Measurements from ENCODE around the gene HS3ST4.

GRCh38 chr16:25888868-25889267, 197.1 kb downstream of the HS3ST4 start:
- no peak for TF ChIP-seq CTCF (IDR thresholded peaks at IDR 0.05; ENCODE audit: low read depth, low read length)
- TF ChIP-seq EZH2phosphoT487 (IDR thresholded peaks at IDR 0.05; ENCODE audit: low read depth): no peak
